GM12878 (cell line): Measurements from ENCODE around the gene DPP4. TPM values are rescaled to one million over a fixed set of nuclear protein-coding genes. Genes with fewer than 3 reads are reported as not detected.

Source experiments
- NFXL1 ChIP-seq: fragments of 450-650 bp; IDR thresholded peaks from 2 replicates; pipeline ENCODE4 v1.6.1; 2017; ENCODE audit warnings: antibody characterized with exemption, mild to moderate bottlenecking, borderline replicate concordance
- TCF7 ChIP-seq: IDR thresholded peaks from 2 replicates; pipeline ENCODE4 v1.6.1; 2014; ENCODE audit warnings: antibody characterized with exemption, borderline replicate concordance
- ZBED1 ChIP-seq: IDR thresholded peaks from 2 replicates; pipeline ENCODE4 v1.6.1; 2016; ENCODE audit warnings: borderline replicate concordance
- polyA plus RNA-seq, 11 experiments: library from polyadenylated mRNA; depleted of rRNA in 4 of 11; unstranded in 6 of 11; stranded (reverse) in 5 of 11; fragments of >200 nt; fragmentation: Nextera tagmentation in 4 of 11; fragmentation: Illumina TruSeq in 1 of 11; extraction: Ambion mirVana in 4 of 11; extraction: Trizol in 1 of 11; gene quantifications; 1 replicate in 1 of 11; 2 replicates in 10 of 11; pipeline versions ENCODE4 v1.2.1 to v1.2.3, GENCODE V29; 2011 to 2016; ENCODE audit warnings: inconsistent platforms in 2 of 11, missing spikeins in 2 of 11, low read depth in 1 of 11
- total RNA-seq, 4 experiments: library from RNA; depleted of rRNA in 3 of 4; stranded (reverse); fragments of >200 nt in 3 of 4; fragmentation: Illumina TruSeq in 1 of 4; extraction: Trizol in 1 of 4; gene quantifications; 2 replicates each; pipeline versions ENCODE4 v1.2.1 to v1.2.3, GENCODE V29; 2013 to 2021
- TF ChIP-seq, protein P1 (sequence below): fragments of 450-650 bp; formaldehyde crosslinking; IDR thresholded peaks from 2 replicates; pipeline ENCODE4 v1.5.0; 2022; ENCODE audit warnings: mild to moderate bottlenecking, missing genetic modification characterization
- TF ChIP-seq, protein P2 (sequence below): IDR thresholded peaks from 2 replicates; pipeline ENCODE4 v1.6.1; 2011; ENCODE audit warnings: low read depth, low read length, improper control_type of control experiment, borderline replicate concordance
- TF ChIP-seq, protein P3 (sequence below): fragments of 450-650 bp; IDR thresholded peaks from 2 replicates; pipeline ENCODE4 v1.6.1; 2018; ENCODE audit warnings: borderline replicate concordance, mild to moderate bottlenecking; ENCODE audit not compliant: partially characterized antibody

DPP4 gene
- total and polyA plus RNA-seq, 10 of the 15 experiments (the other 5 are each of a cell fraction or from before 2014, with no cell fraction given): 4.1 to 11.4 (median 9.3) TPM

DNA sequence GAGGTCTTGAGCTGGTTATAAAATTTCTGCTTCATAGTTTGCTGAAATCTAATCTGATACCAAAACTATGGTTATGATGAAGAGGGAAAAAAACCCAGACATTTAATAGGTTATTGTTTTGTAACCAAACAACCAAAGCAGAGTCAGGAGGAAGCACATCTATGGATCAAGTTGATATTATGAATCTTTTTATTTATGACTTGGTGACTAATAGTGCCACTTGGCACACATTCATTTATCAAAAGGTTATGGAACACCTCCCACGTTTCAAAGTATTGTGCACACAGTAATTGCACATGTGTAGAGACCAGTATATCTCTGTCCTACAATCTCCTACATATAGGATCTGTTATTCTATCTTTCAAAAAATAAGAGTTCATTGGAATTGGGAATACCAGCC, 93.0 kb downstream of the DPP4 start (continued):
- TF ChIP-seq, protein P1, sequence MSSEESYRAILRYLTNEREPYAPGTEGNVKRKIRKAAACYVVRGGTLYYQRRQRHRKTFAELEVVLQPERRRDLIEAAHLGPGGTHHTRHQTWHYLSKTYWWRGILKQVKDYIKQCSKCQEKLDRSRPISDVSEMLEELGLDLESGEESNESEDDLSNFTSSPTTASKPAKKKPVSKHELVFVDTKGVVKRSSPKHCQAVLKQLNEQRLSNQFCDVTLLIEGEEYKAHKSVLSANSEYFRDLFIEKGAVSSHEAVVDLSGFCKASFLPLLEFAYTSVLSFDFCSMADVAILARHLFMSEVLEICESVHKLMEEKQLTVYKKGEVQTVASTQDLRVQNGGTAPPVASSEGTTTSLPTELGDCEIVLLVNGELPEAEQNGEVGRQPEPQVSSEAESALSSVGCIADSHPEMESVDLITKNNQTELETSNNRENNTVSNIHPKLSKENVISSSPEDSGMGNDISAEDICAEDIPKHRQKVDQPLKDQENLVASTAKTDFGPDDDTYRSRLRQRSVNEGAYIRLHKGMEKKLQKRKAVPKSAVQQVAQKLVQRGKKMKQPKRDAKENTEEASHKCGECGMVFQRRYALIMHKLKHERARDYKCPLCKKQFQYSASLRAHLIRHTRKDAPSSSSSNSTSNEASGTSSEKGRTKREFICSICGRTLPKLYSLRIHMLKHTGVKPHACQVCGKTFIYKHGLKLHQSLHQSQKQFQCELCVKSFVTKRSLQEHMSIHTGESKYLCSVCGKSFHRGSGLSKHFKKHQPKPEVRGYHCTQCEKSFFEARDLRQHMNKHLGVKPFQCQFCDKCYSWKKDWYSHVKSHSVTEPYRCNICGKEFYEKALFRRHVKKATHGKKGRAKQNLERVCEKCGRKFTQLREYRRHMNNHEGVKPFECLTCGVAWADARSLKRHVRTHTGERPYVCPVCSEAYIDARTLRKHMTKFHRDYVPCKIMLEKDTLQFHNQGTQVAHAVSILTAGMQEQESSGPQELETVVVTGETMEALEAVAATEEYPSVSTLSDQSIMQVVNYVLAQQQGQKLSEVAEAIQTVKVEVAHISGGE: no peak
- TF ChIP-seq TCF7: no peak
- no peak for TF ChIP-seq ZBED1
- TF ChIP-seq, protein P2, sequence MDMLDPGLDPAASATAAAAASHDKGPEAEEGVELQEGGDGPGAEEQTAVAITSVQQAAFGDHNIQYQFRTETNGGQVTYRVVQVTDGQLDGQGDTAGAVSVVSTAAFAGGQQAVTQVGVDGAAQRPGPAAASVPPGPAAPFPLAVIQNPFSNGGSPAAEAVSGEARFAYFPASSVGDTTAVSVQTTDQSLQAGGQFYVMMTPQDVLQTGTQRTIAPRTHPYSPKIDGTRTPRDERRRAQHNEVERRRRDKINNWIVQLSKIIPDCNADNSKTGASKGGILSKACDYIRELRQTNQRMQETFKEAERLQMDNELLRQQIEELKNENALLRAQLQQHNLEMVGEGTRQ: no peak
- TF ChIP-seq NFXL1: no peak
- TF ChIP-seq, protein P3, sequence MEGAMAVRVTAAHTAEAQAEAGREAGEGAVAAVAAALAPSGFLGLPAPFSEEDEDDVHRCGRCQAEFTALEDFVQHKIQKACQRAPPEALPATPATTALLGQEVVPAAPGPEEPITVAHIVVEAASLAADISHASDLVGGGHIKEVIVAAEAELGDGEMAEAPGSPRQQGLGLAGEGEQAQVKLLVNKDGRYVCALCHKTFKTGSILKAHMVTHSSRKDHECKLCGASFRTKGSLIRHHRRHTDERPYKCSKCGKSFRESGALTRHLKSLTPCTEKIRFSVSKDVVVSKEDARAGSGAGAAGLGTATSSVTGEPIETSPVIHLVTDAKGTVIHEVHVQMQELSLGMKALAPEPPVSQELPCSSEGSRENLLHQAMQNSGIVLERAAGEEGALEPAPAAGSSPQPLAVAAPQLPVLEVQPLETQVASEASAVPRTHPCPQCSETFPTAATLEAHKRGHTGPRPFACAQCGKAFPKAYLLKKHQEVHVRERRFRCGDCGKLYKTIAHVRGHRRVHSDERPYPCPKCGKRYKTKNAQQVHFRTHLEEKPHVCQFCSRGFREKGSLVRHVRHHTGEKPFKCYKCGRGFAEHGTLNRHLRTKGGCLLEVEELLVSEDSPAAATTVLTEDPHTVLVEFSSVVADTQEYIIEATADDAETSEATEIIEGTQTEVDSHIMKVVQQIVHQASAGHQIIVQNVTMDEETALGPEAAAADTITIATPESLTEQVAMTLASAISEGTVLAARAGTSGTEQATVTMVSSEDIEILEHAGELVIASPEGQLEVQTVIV: no peak
